GM23248 (cell line): ENCODE data around the gene KCND3. TPM values are rescaled to one million over a fixed set of nuclear protein-coding genes. Genes with fewer than 3 reads are reported as not detected.

ENCODE experiments used
- DNase-seq: peaks from one replicate; pipeline ENCODE4 v3.0.0-alpha.2; 2015
- H2AFZ ChIP-seq: fragments of 200-600 bp; sonication (generic); 2 replicates; pipeline ENCODE4 v1.6.1; 2016; ENCODE audit warnings: antibody characterized with exemption
- H3F3A ChIP-seq: fragments of 200-600 bp; sonication (generic); 2 replicates; pipeline ENCODE4 v1.6.1; 2016; ENCODE audit warnings: mild to moderate bottlenecking, antibody characterized with exemption, mixed run types; ENCODE audit not compliant: insufficient read depth
- H3K27ac ChIP-seq: fragments of 200-600 bp; sonication (generic); 2 replicates; pipeline ENCODE4 v1.5.1; 2016; ENCODE audit warnings: mild to moderate bottlenecking
- H3K27me3 ChIP-seq: fragments of 200-600 bp; sonication (generic); replicated peaks from 2 replicates; pipeline ENCODE4 v1.6.1; 2016; ENCODE audit warnings: mild to moderate bottlenecking; ENCODE audit not compliant: insufficient read depth
- H3K36me3 ChIP-seq: fragments of 200-600 bp; sonication (generic); 2 replicates; pipeline ENCODE4 v1.6.1; 2016; ENCODE audit warnings: low read depth, mild to moderate bottlenecking
- H3K4me1 ChIP-seq: fragments of 200-600 bp; sonication (generic); 2 replicates; pipeline ENCODE4 v1.6.1; 2016; ENCODE audit warnings: mild to moderate bottlenecking; ENCODE audit not compliant: insufficient read depth
- H3K4me2 ChIP-seq: fragments of 200-600 bp; sonication (generic); one replicate; pipeline ENCODE4 v1.6.1; 2016; ENCODE audit warnings: mild to moderate bottlenecking; ENCODE audit not compliant: unreplicated experiment
- H3K4me3 ChIP-seq: fragments of 200-600 bp; sonication (generic); 2 replicates; pipeline ENCODE4 v1.5.1; 2016; ENCODE audit warnings: mild to moderate bottlenecking
- H3K79me2 ChIP-seq: fragments of 200-600 bp; sonication (generic); 2 replicates; pipeline ENCODE4 v1.6.1; 2016; ENCODE audit warnings: mild to moderate bottlenecking; ENCODE audit not compliant: insufficient read depth
- H3K9ac ChIP-seq: fragments of 200-600 bp; sonication (generic); 2 replicates; pipeline ENCODE4 v1.6.1; 2016; ENCODE audit warnings: mild to moderate bottlenecking
- H3K9me2 ChIP-seq: fragments of 200-600 bp; sonication (generic); 2 replicates; pipeline ENCODE4 v1.6.1; 2016; ENCODE audit warnings: mixed run types, mild to moderate bottlenecking, moderate library complexity; ENCODE audit not compliant: insufficient read depth
- H3K9me3 ChIP-seq: fragments of 200-600 bp; sonication (generic); one replicate; pipeline ENCODE4 v1.6.1; 2017; ENCODE audit warnings: low read depth
- H4K20me1 ChIP-seq: fragments of 200-600 bp; sonication (generic); 2 replicates; pipeline ENCODE4 v1.6.0; 2016; ENCODE audit not compliant: insufficient read depth
- EZH2 ChIP-seq: fragments of 200-600 bp; sonication (generic); IDR thresholded peaks from 2 replicates; pipeline ENCODE4 v1.6.1; 2018; ENCODE audit warnings: antibody characterized with exemption, mild to moderate bottlenecking; ENCODE audit not compliant: insufficient read depth, poor library complexity, severe bottlenecking
- EZH2phosphoT487 ChIP-seq: fragments of 200-600 bp; sonication (generic); IDR thresholded peaks from 2 replicates; pipeline ENCODE4 v1.6.1; 2018; ENCODE audit warnings: antibody characterized with exemption, moderate library complexity, mild to moderate bottlenecking, low read depth; ENCODE audit not compliant: insufficient read depth
- WGBS, 2 experiments: methylation state at CpG; one replicate each; pipeline ENCODE4 v1.1.6; 2015 to 2017; ENCODE audit warnings: low lambda C conversion rate in 2 of 2, low coverage in 1 of 2; ENCODE audit errors: missing lambda C conversion rate in 2 of 2; 5-methylcytosine and 5-hydroxymethylcytosine counted together
- in situ Hi-C: fragments of 300-500 bp; cut with MboI; formaldehyde crosslinking; loops from 2 replicates; pipeline ENCODE4 v1.15.0; 2020
- polyA plus RNA-seq: library from polyadenylated mRNA; unstranded; fragments of >200 nt; fragmentation: Nextera tagmentation; extraction: Ambion mirVana; gene quantifications from 2 replicates; pipeline ENCODE4 v1.2.1, GENCODE V29; 2016
- total RNA-seq: library from RNA; depleted of rRNA; stranded (reverse); fragments of >200 nt; shearing (Covaris generic); gene quantifications from 2 replicates; pipeline ENCODE4 v1.2.3, GENCODE V29; 2014

KCND3 gene
- total and polyA plus RNA-seq, 2 experiments from 2014 or later, result 0.08 to 0.22 TPM

GRCh38 chr1:111732718-111733117 lies 256.8 kb downstream of the KCND3 start:
- Histone ChIP-seq H3K79me2 (no peaks in the 10 kb centered on the region), H3K9ac (peak overlapping the region; percentile 17; the same call in 1 of the 2 replicates), H3K9me2 (no peaks in the 10 kb centered on the region), H3K36me3 (no peaks in the 10 kb centered on the region), H3K27me3 (no peaks in the 10 kb centered on the region), H3K4me2 (no peak overlapping the region), H3K27ac (no peak overlapping the region), H3K9me3 (no peaks in the 10 kb centered on the region), H3K4me1 (peaks cover 11% of the 10 kb centered on the region), H4K20me1 (no peaks in the 10 kb centered on the region), H3F3A (no peaks in the 10 kb centered on the region), H3K4me3 (no peak overlapping the region), H2AFZ (no peak overlapping the region)
- in situ Hi-C loops, result no loop called here
- TF ChIP-seq EZH2 (no peak), EZH2phosphoT487 (no peak)
- DNase-seq, result no peak
- WGBS, 2 experiments, result 82 to 87% methylated on average over 7 of the region's 7 CpGs

- peaks cover 11% of the 10 kb centered on the region for H3K4me1 ChIP-seq
- H3K9ac ChIP-seq, result no peak overlapping the region
- no peak for TF ChIP-seq EZH2
- TF ChIP-seq EZH2phosphoT487, result no peak
- H3K4me3 ChIP-seq, result no peak overlapping the region
- no peak overlapping the region for H2AFZ ChIP-seq
- in situ Hi-C loops, result no loop called here
- WGBS, 2 experiments, result 84 to 88% methylated on average over 6 of the region's 6 CpGs
- H3K27me3 ChIP-seq, result no peaks in the 10 kb centered on the region
- no peaks in the 10 kb centered on the region for H3K36me3 ChIP-seq
- no peak overlapping the region for H3K27ac ChIP-seq
- H3K9me3 ChIP-seq, result no peaks in the 10 kb centered on the region
- no peak for DNase-seq
- no peaks in the 10 kb centered on the region for H3K79me2 ChIP-seq
- H3F3A ChIP-seq, result no peaks in the 10 kb centered on the region
- H4K20me1 ChIP-seq, result no peaks in the 10 kb centered on the region
- H3K9me2 ChIP-seq, result no peaks in the 10 kb centered on the region
- no peak overlapping the region for H3K4me2 ChIP-seq
Observed at GRCh38 chr1:111731956-111732355, 257.5 kb downstream of the KCND3 start.

GRCh38 chr1:111730706-111731105 lies 258.8 kb downstream of the KCND3 start:
- DNase-seq, result no peak
- 69 to 71% methylated on average over 4 of the region's 4 CpGs for WGBS, 2 experiments
- H3K4me1 ChIP-seq, result peaks cover 11% of the 10 kb centered on the region
- no peaks in the 10 kb centered on the region for H3K9me3 ChIP-seq
- no peaks in the 10 kb centered on the region for H4K20me1 ChIP-seq
- H3K4me2 ChIP-seq, result no peak overlapping the region
- no peaks in the 10 kb centered on the region for H3K27me3 ChIP-seq
- H3K4me3 ChIP-seq, result no peak overlapping the region
- no peaks in the 10 kb centered on the region for H3K79me2 ChIP-seq
- in situ Hi-C loops, result no loop called here
- no peak overlapping the region for H2AFZ ChIP-seq
- no peak overlapping the region for H3K27ac ChIP-seq
- no peaks in the 10 kb centered on the region for H3K36me3 ChIP-seq
- no peaks in the 10 kb centered on the region for H3F3A ChIP-seq
- H3K9ac ChIP-seq, result no peak overlapping the region
- TF ChIP-seq EZH2 (no peak), EZH2phosphoT487 (no peak)
- H3K9me2 ChIP-seq, result no peaks in the 10 kb centered on the region

GRCh38 chr1:111729946-111730681 lies 259.4 kb downstream of the KCND3 start:
- Histone ChIP-seq H3K9me3 (no peaks in the 10 kb centered on the region), H3K4me1 (peaks cover 11% of the 10 kb centered on the region), H4K20me1 (no peaks in the 10 kb centered on the region), H3F3A (no peaks in the 10 kb centered on the region), H3K9ac (no peak overlapping the region), H3K79me2 (no peaks in the 10 kb centered on the region), H3K27ac (no peak overlapping the region), H3K4me3 (no peak overlapping the region), H3K9me2 (no peaks in the 10 kb centered on the region), H3K4me2 (no peak overlapping the region), H2AFZ (no peak overlapping the region), H3K27me3 (no peaks in the 10 kb centered on the region), H3K36me3 (no peaks in the 10 kb centered on the region)
- in situ Hi-C loops, result no loop called here
- DNase-seq, result no peak
- 78 to 82% methylated on average over 7 of the region's 7 CpGs for WGBS, 2 experiments
- TF ChIP-seq EZH2phosphoT487, result no peak
- no peak for TF ChIP-seq EZH2
